GM23338 (cell line): ENCODE measurements around the gene SLC9C1.

ENCODE experiments used
- CREB1 ChIP-seq: fragments of 250-450 bp; sonication (Bioruptor Pico); IDR thresholded peaks from 2 replicates; pipeline ENCODE4 v1.5.0; 2020; ENCODE audit warnings: low read depth, mild to moderate bottlenecking, moderate library complexity
- POLR2AphosphoS5 ChIP-seq: IDR thresholded peaks from 2 replicates; pipeline ENCODE4 v1.6.1; 2016; ENCODE audit warnings: antibody characterized with exemption, low read depth
- TF ChIP-seq, protein P1 (sequence below), 2 experiments: fragments of 200-600 bp in 1 of 2; sonication (generic) in 1 of 2; conservative IDR thresholded peaks; 2 replicates each; pipeline versions ENCODE4 v1.5.1 to v1.6.1; 2016 to 2017; ENCODE audit warnings: antibody characterized with exemption in 2 of 2, low read depth in 2 of 2, mild to moderate bottlenecking in 2 of 2, moderate library complexity in 1 of 2

DNA sequence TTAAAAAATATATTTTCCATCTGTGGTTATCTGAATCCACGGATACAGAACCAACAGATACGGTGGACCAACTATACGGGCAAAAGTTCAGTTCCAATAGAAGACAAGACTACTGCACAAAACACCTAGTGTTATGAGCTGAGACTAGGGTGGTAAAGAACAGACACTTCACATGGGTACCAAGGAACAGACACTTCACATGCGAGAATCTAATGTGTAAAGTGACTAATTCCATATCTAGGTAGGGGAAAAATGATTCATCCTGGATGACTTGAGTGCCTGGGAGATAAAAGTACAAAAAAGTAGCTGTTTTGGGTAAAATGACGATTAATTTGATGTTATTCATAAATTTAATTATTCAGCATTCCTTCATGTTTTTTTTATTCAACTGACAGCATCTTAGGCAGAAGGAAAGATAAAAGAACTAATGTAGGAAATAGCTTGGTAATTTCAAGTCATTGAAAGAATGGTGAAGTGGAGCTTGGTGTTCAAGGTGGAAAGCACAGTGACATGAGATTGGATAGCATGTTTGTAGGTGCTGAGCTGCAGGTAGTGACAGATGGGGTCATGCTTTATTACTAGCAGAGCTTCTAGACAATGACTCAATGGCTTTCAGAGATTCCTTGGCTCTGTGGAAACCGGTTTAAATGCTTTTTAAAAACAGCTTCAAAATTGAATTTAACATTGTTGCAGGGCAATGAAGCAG is 44.2 kb upstream of the SLC9C1 start:
- TF ChIP-seq, protein P1, sequence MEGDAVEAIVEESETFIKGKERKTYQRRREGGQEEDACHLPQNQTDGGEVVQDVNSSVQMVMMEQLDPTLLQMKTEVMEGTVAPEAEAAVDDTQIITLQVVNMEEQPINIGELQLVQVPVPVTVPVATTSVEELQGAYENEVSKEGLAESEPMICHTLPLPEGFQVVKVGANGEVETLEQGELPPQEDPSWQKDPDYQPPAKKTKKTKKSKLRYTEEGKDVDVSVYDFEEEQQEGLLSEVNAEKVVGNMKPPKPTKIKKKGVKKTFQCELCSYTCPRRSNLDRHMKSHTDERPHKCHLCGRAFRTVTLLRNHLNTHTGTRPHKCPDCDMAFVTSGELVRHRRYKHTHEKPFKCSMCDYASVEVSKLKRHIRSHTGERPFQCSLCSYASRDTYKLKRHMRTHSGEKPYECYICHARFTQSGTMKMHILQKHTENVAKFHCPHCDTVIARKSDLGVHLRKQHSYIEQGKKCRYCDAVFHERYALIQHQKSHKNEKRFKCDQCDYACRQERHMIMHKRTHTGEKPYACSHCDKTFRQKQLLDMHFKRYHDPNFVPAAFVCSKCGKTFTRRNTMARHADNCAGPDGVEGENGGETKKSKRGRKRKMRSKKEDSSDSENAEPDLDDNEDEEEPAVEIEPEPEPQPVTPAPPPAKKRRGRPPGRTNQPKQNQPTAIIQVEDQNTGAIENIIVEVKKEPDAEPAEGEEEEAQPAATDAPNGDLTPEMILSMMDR (conservative IDR thresholded peaks at IDR 0.05; ENCODE audit: low read depth in 2 of 2), result no peak
- TF ChIP-seq CREB1 (CRISPR knock-in tag), result no peak
- TF ChIP-seq POLR2AphosphoS5, result no peak
